ENCODE measurements around the gene PTPRK.

DNA sequence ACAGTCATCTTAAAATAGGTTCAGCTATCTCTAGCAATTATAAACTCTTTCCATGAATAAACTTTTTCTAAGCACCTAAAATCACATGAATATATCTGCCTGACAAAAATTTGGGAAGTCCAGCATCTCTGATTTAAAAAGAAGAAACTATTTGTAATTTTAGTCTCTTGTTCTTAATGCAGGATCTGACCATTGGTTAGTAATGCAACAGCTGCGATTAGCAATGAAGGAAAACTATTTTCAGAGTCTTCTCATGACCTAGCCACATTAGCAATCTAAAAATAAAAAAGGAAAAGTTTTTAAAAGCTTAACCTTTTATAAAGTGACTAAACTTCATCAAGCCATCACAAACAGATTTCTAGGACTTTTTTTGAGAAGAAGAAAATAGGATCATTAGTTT lies 97.5 kb downstream of the PTPRK start:
- TF ChIP-seq, protein P1, sequence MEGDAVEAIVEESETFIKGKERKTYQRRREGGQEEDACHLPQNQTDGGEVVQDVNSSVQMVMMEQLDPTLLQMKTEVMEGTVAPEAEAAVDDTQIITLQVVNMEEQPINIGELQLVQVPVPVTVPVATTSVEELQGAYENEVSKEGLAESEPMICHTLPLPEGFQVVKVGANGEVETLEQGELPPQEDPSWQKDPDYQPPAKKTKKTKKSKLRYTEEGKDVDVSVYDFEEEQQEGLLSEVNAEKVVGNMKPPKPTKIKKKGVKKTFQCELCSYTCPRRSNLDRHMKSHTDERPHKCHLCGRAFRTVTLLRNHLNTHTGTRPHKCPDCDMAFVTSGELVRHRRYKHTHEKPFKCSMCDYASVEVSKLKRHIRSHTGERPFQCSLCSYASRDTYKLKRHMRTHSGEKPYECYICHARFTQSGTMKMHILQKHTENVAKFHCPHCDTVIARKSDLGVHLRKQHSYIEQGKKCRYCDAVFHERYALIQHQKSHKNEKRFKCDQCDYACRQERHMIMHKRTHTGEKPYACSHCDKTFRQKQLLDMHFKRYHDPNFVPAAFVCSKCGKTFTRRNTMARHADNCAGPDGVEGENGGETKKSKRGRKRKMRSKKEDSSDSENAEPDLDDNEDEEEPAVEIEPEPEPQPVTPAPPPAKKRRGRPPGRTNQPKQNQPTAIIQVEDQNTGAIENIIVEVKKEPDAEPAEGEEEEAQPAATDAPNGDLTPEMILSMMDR (IDR thresholded peaks at IDR 0.05) = no peak
- TF ChIP-seq POLR2A (IDR thresholded peaks at IDR 0.05) (no peak), EP300 (IDR thresholded peaks at IDR 0.05) (no peak), POLR2AphosphoS5 (IDR thresholded peaks at IDR 0.05) (no peak)

All from suprapubic skin (tissue), 4 donors.